ENCODE results near the gene MAGI2. TPM values are rescaled to one million over a fixed set of nuclear protein-coding genes. Genes with fewer than 3 reads are reported as not detected.

MAGI2 gene
- total RNA-seq, 1 experiment from 2014 or later = 14.3 TPM

DNA sequence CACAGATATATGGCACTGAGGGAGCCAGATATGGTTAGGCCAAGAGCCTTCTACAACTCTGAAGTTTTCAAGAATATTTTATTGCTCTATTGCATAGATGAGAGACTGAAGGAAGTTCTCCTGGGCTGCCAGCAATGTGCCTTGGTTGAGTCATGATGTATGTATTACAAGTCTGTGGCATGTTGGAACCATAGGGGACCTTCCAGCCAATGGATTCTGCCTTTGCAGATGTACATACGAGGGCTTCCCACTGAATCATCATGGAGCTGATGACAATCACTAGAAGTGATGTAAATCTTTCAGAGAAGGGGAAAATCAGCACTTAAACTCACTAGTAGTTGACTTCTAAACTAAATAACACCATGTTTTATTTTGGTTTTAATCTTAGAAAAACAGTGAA is 1235.4 kb downstream of the MAGI2 start:
- Histone ChIP-seq H3K56ac (ENCODE audit: insufficient read length, low read depth, low read length) (no peak overlapping the region), H3K27ac (ENCODE audit: insufficient read length, low read depth, low read length) (no peak overlapping the region), H4K5ac (ENCODE audit: insufficient read length, low read depth, low read length) (no peak overlapping the region), H3K23me2 (ENCODE audit: insufficient read length, low read depth, low read length, poor library complexity, severe bottlenecking) (no peaks in the 10 kb centered on the region), H3T11ph (ENCODE audit: low read length) (no peak overlapping the region), H3K27me3 (ENCODE audit: insufficient read depth, low read length) (no peaks in the 10 kb centered on the region), H3K9ac (ENCODE audit: extremely low read depth, insufficient read length, low read length) (no peak overlapping the region), H3K9me3 (ENCODE audit: control insufficient read depth, low read depth, low read length) (no peaks in the 10 kb centered on the region), H2BK20ac (ENCODE audit: low read depth, low read length, poor library complexity, severe bottlenecking) (no peak overlapping the region), H3K4me2 (ENCODE audit: insufficient read depth, insufficient read length, low read length) (no peak overlapping the region), H3K4me1 (ENCODE audit: insufficient read depth, low read length) (peaks cover 7% of the 10 kb centered on the region; the same call in 1 of the 2 replicates), H2BK5ac (ENCODE audit: insufficient read length, low read length) (no peak overlapping the region), H2BK15ac (ENCODE audit: low read depth, low read length) (no peak overlapping the region), H4K20me1 (ENCODE audit: control insufficient read depth, insufficient read depth, insufficient read length) (peaks cover 2% of the 10 kb centered on the region), H3K79me1 (ENCODE audit: insufficient read depth, low read depth, low read length, poor library complexity, severe bottlenecking) (no peaks in the 10 kb centered on the region), H2BK12ac (ENCODE audit: insufficient read length, low read depth, low read length) (no peak overlapping the region), H4K91ac (ENCODE audit: insufficient read length, low read depth, low read length) (no peak overlapping the region), H2AK5ac (ENCODE audit: insufficient read length, low read length) (no peak overlapping the region), H2BK120ac (ENCODE audit: low read depth, low read length, poor library complexity, severe bottlenecking) (no peak overlapping the region), H3K14ac (ENCODE audit: insufficient read depth, low read length) (no peak overlapping the region), H3K23ac (ENCODE audit: insufficient read length, low read depth, low read length) (no peak overlapping the region), H2AFZ (ENCODE audit: low read length) (no peak overlapping the region), H3K4ac (ENCODE audit: low read depth, low read length) (no peak overlapping the region), H4K8ac (replicated peaks; ENCODE audit: insufficient read length, low read depth, low read length) (no peak overlapping the region), H3K79me2 (ENCODE audit: insufficient read depth, low read length) (no peaks in the 10 kb centered on the region), H3K18ac (ENCODE audit: insufficient read length, low read depth, low read length) (no peak overlapping the region)
- peaks cover 0 to 3% (median 0%) of the 10 kb centered on the region in 3 experiments; a peak in 2 of 7 replicates for H3K36me3 Mint-ChIP-seq (ENCODE audit: insufficient read depth in 1 of 3, low read depth in 3 of 3)
- H3K27ac Mint-ChIP-seq = no peak overlapping the region
- no peaks in the 10 kb centered on the region; a peak in 1 of 5 replicates for H3K9me3 Mint-ChIP-seq
- no peak overlapping the region for H3K4me3 Mint-ChIP-seq
- TF ChIP-seq, protein P1, sequence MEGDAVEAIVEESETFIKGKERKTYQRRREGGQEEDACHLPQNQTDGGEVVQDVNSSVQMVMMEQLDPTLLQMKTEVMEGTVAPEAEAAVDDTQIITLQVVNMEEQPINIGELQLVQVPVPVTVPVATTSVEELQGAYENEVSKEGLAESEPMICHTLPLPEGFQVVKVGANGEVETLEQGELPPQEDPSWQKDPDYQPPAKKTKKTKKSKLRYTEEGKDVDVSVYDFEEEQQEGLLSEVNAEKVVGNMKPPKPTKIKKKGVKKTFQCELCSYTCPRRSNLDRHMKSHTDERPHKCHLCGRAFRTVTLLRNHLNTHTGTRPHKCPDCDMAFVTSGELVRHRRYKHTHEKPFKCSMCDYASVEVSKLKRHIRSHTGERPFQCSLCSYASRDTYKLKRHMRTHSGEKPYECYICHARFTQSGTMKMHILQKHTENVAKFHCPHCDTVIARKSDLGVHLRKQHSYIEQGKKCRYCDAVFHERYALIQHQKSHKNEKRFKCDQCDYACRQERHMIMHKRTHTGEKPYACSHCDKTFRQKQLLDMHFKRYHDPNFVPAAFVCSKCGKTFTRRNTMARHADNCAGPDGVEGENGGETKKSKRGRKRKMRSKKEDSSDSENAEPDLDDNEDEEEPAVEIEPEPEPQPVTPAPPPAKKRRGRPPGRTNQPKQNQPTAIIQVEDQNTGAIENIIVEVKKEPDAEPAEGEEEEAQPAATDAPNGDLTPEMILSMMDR (conservative IDR thresholded peaks at IDR 0.05) = no peak
- peaks cover 20 to 26% of the 10 kb centered on the region in 2 experiments for H3K4me1 Mint-ChIP-seq
- WGBS (ENCODE audit: extremely low coverage, insufficient read length, low lambda C conversion rate) = no CpG with 5 or more reads among the region's 1 CpG
- H3K27me3 Mint-ChIP-seq (ENCODE audit: low read depth) = no peaks in the 10 kb centered on the region
- DNase-seq = no peak
